Measurements from ENCODE around the gene ETV3L.
"Not testable (repeated sequence)": the region's sequence is repeated elsewhere in the genome, so short reads cannot be mapped to it uniquely, and the experiment has no call there.

The ETV3L gene

GRCh38 chr1:157077394-157077793 is 22.2 kb downstream of the ETV3L start:
- no peak for DNase-seq (ENCODE audit: low read depth)

GRCh38 chr1:157073944-157074685 is 25.5 kb downstream of the ETV3L start:
- peak; percentile 5 for DNase-seq (ENCODE audit: low read depth)

- no peak for DNase-seq (ENCODE audit: low read depth)
Observed at GRCh38 chr1:157069601-157070000, 30.0 kb downstream of the ETV3L start.

- not testable (repeated sequence) for DNase-seq (ENCODE audit: low read depth)
Observed at GRCh38 chr1:157059241-157059640, 40.4 kb downstream of the ETV3L start.

- no peak for DNase-seq (ENCODE audit: low read depth)
Observed at GRCh38 chr1:157056269-157056668, 43.3 kb downstream of the ETV3L start.

GRCh38 chr1:157055729-157056128 is 43.9 kb downstream of the ETV3L start:
- DNase-seq (ENCODE audit: low read depth): not testable (repeated sequence)

GRCh38 chr1:157050836-157051235 is 48.8 kb downstream of the ETV3L start:
- no peak for DNase-seq (ENCODE audit: low read depth)

- no peak for DNase-seq (ENCODE audit: low read depth)
Observed at GRCh38 chr1:157047062-157047410, 52.6 kb downstream of the ETV3L start.

GRCh38 chr1:157045250-157046218 is 54.1 kb downstream of the ETV3L start, which contains the start of gene ARHGEF11:
Gene ARHGEF11, minus strand, starts transcription at chr1:157045742. Its CDS starts 1,412 bp downstream, at chr1:157044330.
- DNase-seq (ENCODE audit: low read depth): no peak

- no peak for DNase-seq (ENCODE audit: low read depth)
Observed at GRCh38 chr1:157044326-157044725, 55.3 kb downstream of the ETV3L start.

GRCh38 chr1:157043685-157044084 is 55.9 kb downstream of the ETV3L start:
- no peak for DNase-seq (ENCODE audit: low read depth)

- no peak for DNase-seq (ENCODE audit: low read depth)
Observed at GRCh38 chr1:157042846-157043245, 56.8 kb downstream of the ETV3L start.
